WTC11 (cell line): Measurements from ENCODE around the gene STPG2.

Experiments used
- NR2C2 ChIP-seq: sonication (generic); formaldehyde crosslinking; IDR thresholded peaks from 2 replicates; pipeline ENCODE4 v1.8.0; 2022; ENCODE audit warnings: mild to moderate bottlenecking, missing genetic modification reagents
- TF ChIP-seq, protein P1 (sequence below): fragments of 200-600 bp; IDR thresholded peaks from 2 replicates; pipeline ENCODE4 v1.8.0; 2022; ENCODE audit warnings: antibody characterized with exemption
- TF ChIP-seq, protein P2 (sequence below): sonication (generic); formaldehyde crosslinking; IDR thresholded peaks from 2 replicates; pipeline ENCODE4 v1.8.0; 2022; ENCODE audit warnings: mild to moderate bottlenecking, missing genetic modification reagents

DNA sequence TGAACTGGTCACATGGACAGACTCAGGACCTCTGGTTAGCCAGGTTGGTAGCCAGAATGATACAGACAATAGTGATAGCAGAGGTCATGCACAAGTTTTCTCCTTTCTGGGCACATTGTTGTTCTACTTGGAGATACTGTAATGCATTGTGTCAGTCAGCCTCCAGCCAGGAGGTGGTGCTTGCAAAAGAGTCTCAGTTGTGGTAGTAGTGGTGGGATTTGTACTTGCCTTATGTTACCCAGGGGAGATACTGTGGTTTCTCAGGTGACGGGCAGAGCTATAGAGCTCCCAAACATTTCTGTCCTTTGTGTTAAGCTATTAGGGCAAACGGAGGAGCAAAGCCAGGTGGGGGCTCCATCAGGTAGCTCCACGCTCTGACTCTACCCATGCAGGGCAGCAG lies 190.5 kb downstream of the STPG2 start:
- TF ChIP-seq, protein P1, sequence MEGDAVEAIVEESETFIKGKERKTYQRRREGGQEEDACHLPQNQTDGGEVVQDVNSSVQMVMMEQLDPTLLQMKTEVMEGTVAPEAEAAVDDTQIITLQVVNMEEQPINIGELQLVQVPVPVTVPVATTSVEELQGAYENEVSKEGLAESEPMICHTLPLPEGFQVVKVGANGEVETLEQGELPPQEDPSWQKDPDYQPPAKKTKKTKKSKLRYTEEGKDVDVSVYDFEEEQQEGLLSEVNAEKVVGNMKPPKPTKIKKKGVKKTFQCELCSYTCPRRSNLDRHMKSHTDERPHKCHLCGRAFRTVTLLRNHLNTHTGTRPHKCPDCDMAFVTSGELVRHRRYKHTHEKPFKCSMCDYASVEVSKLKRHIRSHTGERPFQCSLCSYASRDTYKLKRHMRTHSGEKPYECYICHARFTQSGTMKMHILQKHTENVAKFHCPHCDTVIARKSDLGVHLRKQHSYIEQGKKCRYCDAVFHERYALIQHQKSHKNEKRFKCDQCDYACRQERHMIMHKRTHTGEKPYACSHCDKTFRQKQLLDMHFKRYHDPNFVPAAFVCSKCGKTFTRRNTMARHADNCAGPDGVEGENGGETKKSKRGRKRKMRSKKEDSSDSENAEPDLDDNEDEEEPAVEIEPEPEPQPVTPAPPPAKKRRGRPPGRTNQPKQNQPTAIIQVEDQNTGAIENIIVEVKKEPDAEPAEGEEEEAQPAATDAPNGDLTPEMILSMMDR = no peak
- TF ChIP-seq, protein P2, sequence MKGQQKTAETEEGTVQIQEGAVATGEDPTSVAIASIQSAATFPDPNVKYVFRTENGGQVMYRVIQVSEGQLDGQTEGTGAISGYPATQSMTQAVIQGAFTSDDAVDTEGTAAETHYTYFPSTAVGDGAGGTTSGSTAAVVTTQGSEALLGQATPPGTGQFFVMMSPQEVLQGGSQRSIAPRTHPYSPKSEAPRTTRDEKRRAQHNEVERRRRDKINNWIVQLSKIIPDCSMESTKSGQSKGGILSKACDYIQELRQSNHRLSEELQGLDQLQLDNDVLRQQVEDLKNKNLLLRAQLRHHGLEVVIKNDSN = no peak
- TF ChIP-seq NR2C2 (CRISPR knock-in tag) = no peak
